GM12878 (cell line): ENCODE results near the gene SORBS1.

Experiments
- EED ChIP-seq: sonication (generic); IDR thresholded peaks from 2 replicates; pipeline ENCODE4 v1.6.1; 2016; ENCODE audit warnings: antibody characterized with exemption, low read depth
- FOXK2 ChIP-seq: fragments of 450-650 bp; IDR thresholded peaks from 2 replicates; pipeline ENCODE4 v1.6.1; 2017; ENCODE audit warnings: mild to moderate bottlenecking, moderate library complexity
- FOXM1 ChIP-seq: IDR thresholded peaks from 2 replicates; pipeline ENCODE4 v1.6.1; 2012; ENCODE audit warnings: low read depth, mild to moderate bottlenecking, inconsistent platforms, low read length, moderate library complexity
- MEF2A ChIP-seq: IDR thresholded peaks from 2 replicates; pipeline ENCODE4 v1.6.1; 2011; ENCODE audit warnings: low read depth, mild to moderate bottlenecking, low read length, moderate library complexity; ENCODE audit not compliant: insufficient read depth
- NR2C1 ChIP-seq: fragments of 450-650 bp; IDR thresholded peaks from 2 replicates; pipeline ENCODE4 v1.6.1; 2017; ENCODE audit warnings: antibody characterized with exemption, mild to moderate bottlenecking, moderate library complexity
- POLR2AphosphoS5 ChIP-seq: IDR thresholded peaks from 2 replicates; pipeline ENCODE4 v1.6.1; 2011; ENCODE audit warnings: mild to moderate bottlenecking, low read length, inconsistent platforms
- USF1 ChIP-seq: IDR thresholded peaks from 2 replicates; pipeline ENCODE4 v1.6.1; 2011; ENCODE audit warnings: borderline replicate concordance, low read depth, mild to moderate bottlenecking, moderate library complexity, mixed read lengths, low read length; ENCODE audit not compliant: insufficient read depth; ENCODE audit errors: extremely low read length

- no peak for TF ChIP-seq USF1
- no peak for TF ChIP-seq FOXK2
- TF ChIP-seq FOXM1 = no peak
- TF ChIP-seq NR2C1 = no peak
- TF ChIP-seq POLR2AphosphoS5 = no peak
- TF ChIP-seq MEF2A = no peak
- TF ChIP-seq EED = no peak
Observed at GRCh38 chr10:95416973-95417372, 144.2 kb downstream of the SORBS1 start.
